ENCODE results near the gene SPDYE4. TPM values are rescaled to one million over a fixed set of nuclear protein-coding genes. Genes with fewer than 3 reads are reported as not detected.

Gene SPDYE4
- total RNA-seq, 1 experiment from 2014 or later: not detected

DNA sequence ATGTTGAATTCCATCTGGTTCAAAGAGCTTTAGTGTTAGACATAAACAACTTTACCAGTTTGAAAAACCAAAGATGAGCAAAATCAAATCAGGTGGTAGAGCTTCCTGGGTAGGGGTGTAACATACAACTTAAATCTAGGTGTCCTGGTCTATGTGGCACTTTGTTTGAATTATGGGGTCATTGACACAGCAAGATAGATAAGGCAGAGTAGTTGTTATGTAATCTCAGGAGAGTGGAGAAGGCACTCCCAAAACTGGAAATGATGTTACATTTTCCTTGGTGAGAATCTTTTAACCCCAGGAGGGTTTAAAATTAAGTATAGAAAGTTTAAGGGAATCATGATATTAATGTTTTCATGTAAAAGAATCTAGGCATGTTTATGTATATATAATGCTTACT is 45.6 kb downstream of the SPDYE4 start:
- intact Hi-C loops (cut with micrococcal nuclease; ENCODE audit: unreplicated experiment) (no loop called here), in situ Hi-C loops (cut with HindIII; ENCODE audit: low pct_unique_long_range_greater_than_20kb, low sequenced_read_pairs) (no loop called here)
- Histone ChIP-seq H3K9me3 (ENCODE audit: control insufficient read depth, insufficient read depth, low read depth, low read length) (no peaks in the 10 kb centered on the region), H3K4me1 (ENCODE audit: control insufficient read depth, insufficient read depth, low read length) (no peaks in the 10 kb centered on the region), H3K4me3 (ENCODE audit: low read depth in 2 of 2, low read length in 2 of 2) (no peak overlapping the region), H3K27me3 (ENCODE audit: control insufficient read depth, insufficient read depth, low read length) (no peaks in the 10 kb centered on the region; the same call in 1 of the 2 replicates), H3K36me3 (ENCODE audit: control insufficient read depth, insufficient read depth, low read length) (no peaks in the 10 kb centered on the region), H3K27ac (ENCODE audit: low read length) (no peak overlapping the region)
- no peak for TF ChIP-seq POLR2AphosphoS5 (IDR thresholded peaks at IDR 0.05; ENCODE audit: low read depth, low read length)
- TF ChIP-seq, protein P1, sequence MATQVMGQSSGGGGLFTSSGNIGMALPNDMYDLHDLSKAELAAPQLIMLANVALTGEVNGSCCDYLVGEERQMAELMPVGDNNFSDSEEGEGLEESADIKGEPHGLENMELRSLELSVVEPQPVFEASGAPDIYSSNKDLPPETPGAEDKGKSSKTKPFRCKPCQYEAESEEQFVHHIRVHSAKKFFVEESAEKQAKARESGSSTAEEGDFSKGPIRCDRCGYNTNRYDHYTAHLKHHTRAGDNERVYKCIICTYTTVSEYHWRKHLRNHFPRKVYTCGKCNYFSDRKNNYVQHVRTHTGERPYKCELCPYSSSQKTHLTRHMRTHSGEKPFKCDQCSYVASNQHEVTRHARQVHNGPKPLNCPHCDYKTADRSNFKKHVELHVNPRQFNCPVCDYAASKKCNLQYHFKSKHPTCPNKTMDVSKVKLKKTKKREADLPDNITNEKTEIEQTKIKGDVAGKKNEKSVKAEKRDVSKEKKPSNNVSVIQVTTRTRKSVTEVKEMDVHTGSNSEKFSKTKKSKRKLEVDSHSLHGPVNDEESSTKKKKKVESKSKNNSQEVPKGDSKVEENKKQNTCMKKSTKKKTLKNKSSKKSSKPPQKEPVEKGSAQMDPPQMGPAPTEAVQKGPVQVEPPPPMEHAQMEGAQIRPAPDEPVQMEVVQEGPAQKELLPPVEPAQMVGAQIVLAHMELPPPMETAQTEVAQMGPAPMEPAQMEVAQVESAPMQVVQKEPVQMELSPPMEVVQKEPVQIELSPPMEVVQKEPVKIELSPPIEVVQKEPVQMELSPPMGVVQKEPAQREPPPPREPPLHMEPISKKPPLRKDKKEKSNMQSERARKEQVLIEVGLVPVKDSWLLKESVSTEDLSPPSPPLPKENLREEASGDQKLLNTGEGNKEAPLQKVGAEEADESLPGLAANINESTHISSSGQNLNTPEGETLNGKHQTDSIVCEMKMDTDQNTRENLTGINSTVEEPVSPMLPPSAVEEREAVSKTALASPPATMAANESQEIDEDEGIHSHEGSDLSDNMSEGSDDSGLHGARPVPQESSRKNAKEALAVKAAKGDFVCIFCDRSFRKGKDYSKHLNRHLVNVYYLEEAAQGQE (IDR thresholded peaks at IDR 0.05; ENCODE audit: insufficient read depth in 1 of 2, low read depth in 2 of 2, low read length in 1 of 2): no peak
- TF ChIP-seq, protein P2, sequence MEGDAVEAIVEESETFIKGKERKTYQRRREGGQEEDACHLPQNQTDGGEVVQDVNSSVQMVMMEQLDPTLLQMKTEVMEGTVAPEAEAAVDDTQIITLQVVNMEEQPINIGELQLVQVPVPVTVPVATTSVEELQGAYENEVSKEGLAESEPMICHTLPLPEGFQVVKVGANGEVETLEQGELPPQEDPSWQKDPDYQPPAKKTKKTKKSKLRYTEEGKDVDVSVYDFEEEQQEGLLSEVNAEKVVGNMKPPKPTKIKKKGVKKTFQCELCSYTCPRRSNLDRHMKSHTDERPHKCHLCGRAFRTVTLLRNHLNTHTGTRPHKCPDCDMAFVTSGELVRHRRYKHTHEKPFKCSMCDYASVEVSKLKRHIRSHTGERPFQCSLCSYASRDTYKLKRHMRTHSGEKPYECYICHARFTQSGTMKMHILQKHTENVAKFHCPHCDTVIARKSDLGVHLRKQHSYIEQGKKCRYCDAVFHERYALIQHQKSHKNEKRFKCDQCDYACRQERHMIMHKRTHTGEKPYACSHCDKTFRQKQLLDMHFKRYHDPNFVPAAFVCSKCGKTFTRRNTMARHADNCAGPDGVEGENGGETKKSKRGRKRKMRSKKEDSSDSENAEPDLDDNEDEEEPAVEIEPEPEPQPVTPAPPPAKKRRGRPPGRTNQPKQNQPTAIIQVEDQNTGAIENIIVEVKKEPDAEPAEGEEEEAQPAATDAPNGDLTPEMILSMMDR (IDR thresholded peaks at IDR 0.05): no peak
- no peak for TF ChIP-seq TCF7L2 (IDR thresholded peaks at IDR 0.05; ENCODE audit: low read depth, low read length)
- no peak for TF ChIP-seq SIN3A (IDR thresholded peaks at IDR 0.05; ENCODE audit: borderline replicate concordance, insufficient read depth, low read depth, low read length)
- BruUV-seq (replicated peaks): no TSS peak
- ATAC-seq: no peak
- CTCF ChIA-PET: no interaction called here
- no peak for DNase-seq (ENCODE audit: low read depth, low spot score)
- POLR2A ChIA-PET: no interaction called here

DNA sequence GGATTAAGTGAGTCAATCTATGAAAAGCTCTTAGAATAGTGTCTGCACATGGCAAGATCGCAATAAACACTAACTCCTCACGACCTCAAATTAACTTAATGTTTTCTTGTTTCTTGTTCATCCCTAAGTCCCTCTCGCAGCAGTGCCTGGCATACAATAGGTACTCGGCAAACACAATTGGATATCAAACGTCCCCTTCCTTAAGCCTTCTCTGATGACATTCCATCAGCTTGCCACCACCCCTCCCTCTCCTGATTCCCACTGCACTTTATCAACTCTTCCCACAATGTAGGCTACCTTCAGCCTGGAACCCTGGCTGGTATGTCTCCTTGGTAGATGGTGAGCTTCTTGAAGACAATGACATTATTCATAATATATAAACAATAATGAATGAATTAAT is 47.1 kb downstream of the SPDYE4 start:
- CTCF ChIA-PET: no interaction called here
- POLR2A ChIA-PET: no interaction called here
- Histone ChIP-seq H3K9me3 (ENCODE audit: control insufficient read depth, insufficient read depth, low read depth, low read length) (no peaks in the 10 kb centered on the region), H3K4me1 (ENCODE audit: control insufficient read depth, insufficient read depth, low read length) (no peaks in the 10 kb centered on the region), H3K4me3 (ENCODE audit: low read depth in 2 of 2, low read length in 2 of 2) (no peak overlapping the region), H3K27ac (ENCODE audit: low read length) (no peak overlapping the region), H3K27me3 (ENCODE audit: control insufficient read depth, insufficient read depth, low read length) (no peaks in the 10 kb centered on the region; the same call in 1 of the 2 replicates), H3K36me3 (ENCODE audit: control insufficient read depth, insufficient read depth, low read length) (no peaks in the 10 kb centered on the region)
- no peak for TF ChIP-seq TCF7L2 (IDR thresholded peaks at IDR 0.05; ENCODE audit: low read depth, low read length)
- TF ChIP-seq, protein P2 (IDR thresholded peaks at IDR 0.05): no peak
- no peak for TF ChIP-seq SIN3A (IDR thresholded peaks at IDR 0.05; ENCODE audit: borderline replicate concordance, insufficient read depth, low read depth, low read length)
- no peak for TF ChIP-seq POLR2AphosphoS5 (IDR thresholded peaks at IDR 0.05; ENCODE audit: low read depth, low read length)
- TF ChIP-seq, protein P1 (IDR thresholded peaks at IDR 0.05; ENCODE audit: insufficient read depth in 1 of 2, low read depth in 2 of 2, low read length in 1 of 2): no peak
- DNase-seq (ENCODE audit: low read depth, low spot score) (no peak), ATAC-seq (no peak)
- intact Hi-C loops (cut with micrococcal nuclease; ENCODE audit: unreplicated experiment): no loop called here
- in situ Hi-C loops (cut with HindIII; ENCODE audit: low pct_unique_long_range_greater_than_20kb, low sequenced_read_pairs): no loop called here
- no TSS peak for BruUV-seq (replicated peaks)
